DOHH2 (cell line): Measurements from ENCODE around the gene MOK.

ENCODE experiments used
- CTCF ChIP-seq: fragments of 200-600 bp; sonication (generic); IDR thresholded peaks from one replicate; pipeline ENCODE4 v1.5.1; 2014; ENCODE audit warnings: antibody characterized with exemption, mild to moderate bottlenecking, low read depth, low read length; ENCODE audit not compliant: poor library complexity, severe bottlenecking
- EZH2phosphoT487 ChIP-seq: fragments of 200-600 bp; sonication (generic); IDR thresholded peaks from 2 replicates; pipeline ENCODE4 v1.6.1; 2017; ENCODE audit warnings: borderline replicate concordance, mild to moderate bottlenecking, antibody characterized with exemption, low read length, moderate library complexity, mixed read lengths

- no peak for TF ChIP-seq CTCF
- no peak for TF ChIP-seq EZH2phosphoT487
Observed at GRCh38 chr14:102184316-102185035, 120.5 kb downstream of the MOK start.
